NCI-H2171 treated with DMSO at 0.1 percent for 48 hours (cell line): ENCODE measurements around the gene PAPPA.

Source experiments
- DNase-seq: peaks from one replicate; lab custom pipeline; 2025; lab: John Stamatoyannopoulos, UW

The PAPPA gene

GRCh38 chr9:116152941-116153764 is 438 bp upstream of the PAPPA start:
- DNase-seq = peak; percentile 26

- DNase-seq = peak; percentile 26
Observed at GRCh38 chr9:116154334-116154975, 864 bp downstream of the PAPPA start.

GRCh38 chr9:116154976-116155697 is 1.5 kb downstream of the PAPPA start:
- no peak for DNase-seq

- peak; percentile 69 for DNase-seq
Observed at GRCh38 chr9:116155698-116156039, 2.1 kb downstream of the PAPPA start.

- DNase-seq = peak; percentile 96
Observed at GRCh38 chr9:116156621-116157314, 3.2 kb downstream of the PAPPA start.

GRCh38 chr9:116157436-116158138 is 4.0 kb downstream of the PAPPA start:
- DNase-seq = no peak

- no peak for DNase-seq
Observed at GRCh38 chr9:116160676-116161571, 7.3 kb downstream of the PAPPA start.

GRCh38 chr9:116162241-116162781 is 8.7 kb downstream of the PAPPA start:
- DNase-seq = no peak

GRCh38 chr9:116163293-116164055 is 9.9 kb downstream of the PAPPA start:
- peak; percentile 8 for DNase-seq

GRCh38 chr9:116165912-116166311 is 12.3 kb downstream of the PAPPA start:
- DNase-seq = no peak

GRCh38 chr9:116166713-116167112 is 13.1 kb downstream of the PAPPA start:
- DNase-seq = no peak

GRCh38 chr9:116168231-116168630 is 14.6 kb downstream of the PAPPA start:
- DNase-seq = no peak

- DNase-seq = no peak
Observed at GRCh38 chr9:116172216-116172615, 18.6 kb downstream of the PAPPA start.

GRCh38 chr9:116174347-116174746 is 20.8 kb downstream of the PAPPA start:
- peak; percentile 13 for DNase-seq

- no peak for DNase-seq
Observed at GRCh38 chr9:116175614-116176013, 22.0 kb downstream of the PAPPA start.

GRCh38 chr9:116178481-116179211 is 25.1 kb downstream of the PAPPA start:
- no peak for DNase-seq

- no peak for DNase-seq
Observed at GRCh38 chr9:116179568-116179967, 26.0 kb downstream of the PAPPA start.

- DNase-seq = no peak
Observed at GRCh38 chr9:116181853-116182610, 28.4 kb downstream of the PAPPA start.
